Measurements from ENCODE around the gene TOMM40L.
"Not testable (repeated sequence)": the region's sequence is repeated elsewhere in the genome, so short reads cannot be mapped to it uniquely, and the experiment has no call there.

Gene TOMM40L

GRCh38 chr1:161244888-161245287, 19.0 kb downstream of the TOMM40L start:
- Mint-ChIP-seq H3K27ac (no peak overlapping the region), H3K27me3 (peaks cover 3% of the 10 kb centered on the region), H3K36me3 (ENCODE audit: low read depth) (no peaks in the 10 kb centered on the region), H3K4me1 (ENCODE audit: low read depth) (no peaks in the 10 kb centered on the region), H3K4me3 (no peak overlapping the region), H3K9me3 (peaks cover 3% of the 10 kb centered on the region)
- DNase-seq: no peak

GRCh38 chr1:161250100-161250499, 24.2 kb downstream of the TOMM40L start:
- not testable (repeated sequence) for H3K36me3 Mint-ChIP-seq (ENCODE audit: low read depth); H3K4me3 Mint-ChIP-seq; H3K27ac Mint-ChIP-seq; H3K4me1 Mint-ChIP-seq (ENCODE audit: low read depth); H3K9me3 Mint-ChIP-seq; DNase-seq; H3K27me3 Mint-ChIP-seq

- no peak overlapping the region for H3K4me3 Mint-ChIP-seq
- H3K9me3 Mint-ChIP-seq: peaks cover 4% of the 10 kb centered on the region
- H3K27ac Mint-ChIP-seq: no peak overlapping the region
- no peaks in the 10 kb centered on the region for H3K36me3 Mint-ChIP-seq (ENCODE audit: low read depth)
- DNase-seq: no peak
- no peaks in the 10 kb centered on the region for H3K27me3 Mint-ChIP-seq
- no peaks in the 10 kb centered on the region for H3K4me1 Mint-ChIP-seq (ENCODE audit: low read depth)
Measured at GRCh38 chr1:161250829-161251228, 25.0 kb downstream of the TOMM40L start.

GRCh38 chr1:161251579-161251978, 25.7 kb downstream of the TOMM40L start:
- H3K36me3 Mint-ChIP-seq (ENCODE audit: low read depth): no peaks in the 10 kb centered on the region
- no peak overlapping the region for H3K4me3 Mint-ChIP-seq
- no peaks in the 10 kb centered on the region for H3K27me3 Mint-ChIP-seq
- no peaks in the 10 kb centered on the region for H3K4me1 Mint-ChIP-seq (ENCODE audit: low read depth)
- peaks cover 4% of the 10 kb centered on the region for H3K9me3 Mint-ChIP-seq
- no peak overlapping the region for H3K27ac Mint-ChIP-seq
- no peak for DNase-seq

- DNase-seq; H3K4me1 Mint-ChIP-seq (ENCODE audit: low read depth); H3K27ac Mint-ChIP-seq; H3K4me3 Mint-ChIP-seq: not testable (repeated sequence)
- peaks cover 37% of the 10 kb centered on the region for H3K27me3 Mint-ChIP-seq
- peaks cover 12% of the 10 kb centered on the region for H3K9me3 Mint-ChIP-seq
- peaks cover 12% of the 10 kb centered on the region for H3K36me3 Mint-ChIP-seq (ENCODE audit: low read depth)
Measured at GRCh38 chr1:161255302-161255701, 29.4 kb downstream of the TOMM40L start.

GRCh38 chr1:161255955-161256520, 30.2 kb downstream of the TOMM40L start:
- Mint-ChIP-seq H3K27me3 (peaks cover 45% of the 10 kb centered on the region), H3K36me3 (ENCODE audit: low read depth) (peaks cover 12% of the 10 kb centered on the region), H3K9me3 (peaks cover 12% of the 10 kb centered on the region)
- not testable (repeated sequence) for H3K4me3 Mint-ChIP-seq; DNase-seq; H3K4me1 Mint-ChIP-seq (ENCODE audit: low read depth); H3K27ac Mint-ChIP-seq

- H3K36me3 Mint-ChIP-seq (ENCODE audit: low read depth): peaks cover 12% of the 10 kb centered on the region
- H3K4me3 Mint-ChIP-seq; H3K27ac Mint-ChIP-seq; H3K4me1 Mint-ChIP-seq (ENCODE audit: low read depth); DNase-seq: not testable (repeated sequence)
- peaks cover 12% of the 10 kb centered on the region for H3K9me3 Mint-ChIP-seq
- peaks cover 55% of the 10 kb centered on the region for H3K27me3 Mint-ChIP-seq
Measured at GRCh38 chr1:161257109-161257508, 31.2 kb downstream of the TOMM40L start.

GRCh38 chr1:161258439-161259344, 32.8 kb downstream of the TOMM40L start, which contains the start of gene PCP4L1:
PCP4L1 (plus strand) TSS chr1:161258745; CDS start chr1:161258975, 230 bp downstream.
- peak; percentile 60 for DNase-seq
- H3K4me3 Mint-ChIP-seq: peak within 1 kb of the TSS; percentile 42
- no peak within 1 kb of the TSS for H3K27ac Mint-ChIP-seq
- peaks cover 9% of the 10 kb centered on the region for H3K4me1 Mint-ChIP-seq (ENCODE audit: low read depth)
- peaks cover 12% of the 10 kb centered on the region for H3K9me3 Mint-ChIP-seq
- peaks cover 12% of the 10 kb centered on the region for H3K36me3 Mint-ChIP-seq (ENCODE audit: low read depth)
- peaks cover 58% of the 10 kb centered on the region for H3K27me3 Mint-ChIP-seq

GRCh38 chr1:161259345-161259702, 33.5 kb downstream of the TOMM40L start:
- Mint-ChIP-seq H3K27me3 (peaks cover 58% of the 10 kb centered on the region), H3K4me3 (peak overlapping the region; percentile 42)
- no peak for DNase-seq

GRCh38 chr1:161259765-161260164, 33.9 kb downstream of the TOMM40L start:
- Mint-ChIP-seq H3K36me3 (ENCODE audit: low read depth) (peaks cover 12% of the 10 kb centered on the region), H3K27me3 (peaks cover 61% of the 10 kb centered on the region), H3K4me3 (no peak overlapping the region), H3K9me3 (peaks cover 12% of the 10 kb centered on the region), H3K27ac (no peak overlapping the region), H3K4me1 (ENCODE audit: low read depth) (peaks cover 9% of the 10 kb centered on the region)
- no peak for DNase-seq

More at GRCh38 chr1:161259345-161259702, 33.5 kb downstream of the TOMM40L start:
- H3K4me1 Mint-ChIP-seq (ENCODE audit: low read depth): peaks cover 9% of the 10 kb centered on the region
- H3K36me3 Mint-ChIP-seq (ENCODE audit: low read depth): peaks cover 12% of the 10 kb centered on the region
- no peak overlapping the region for H3K27ac Mint-ChIP-seq
- peaks cover 12% of the 10 kb centered on the region for H3K9me3 Mint-ChIP-seq

- peaks cover 12% of the 10 kb centered on the region for H3K36me3 Mint-ChIP-seq (ENCODE audit: low read depth)
- no peak overlapping the region for H3K4me3 Mint-ChIP-seq
- H3K9me3 Mint-ChIP-seq: peaks cover 12% of the 10 kb centered on the region
- DNase-seq: no peak
- peaks cover 67% of the 10 kb centered on the region for H3K27me3 Mint-ChIP-seq
- H3K27ac Mint-ChIP-seq: no peak overlapping the region
- peaks cover 9% of the 10 kb centered on the region for H3K4me1 Mint-ChIP-seq (ENCODE audit: low read depth)
Measured at GRCh38 chr1:161260376-161261260, 34.8 kb downstream of the TOMM40L start.

- no peak overlapping the region for H3K4me3 Mint-ChIP-seq
- peaks cover 12% of the 10 kb centered on the region for H3K36me3 Mint-ChIP-seq (ENCODE audit: low read depth)
- H3K9me3 Mint-ChIP-seq: peaks cover 12% of the 10 kb centered on the region
- peaks cover 73% of the 10 kb centered on the region for H3K27me3 Mint-ChIP-seq
- peaks cover 9% of the 10 kb centered on the region for H3K4me1 Mint-ChIP-seq (ENCODE audit: low read depth)
- no peak overlapping the region for H3K27ac Mint-ChIP-seq
- no peak for DNase-seq
Measured at GRCh38 chr1:161261261-161262235, 35.7 kb downstream of the TOMM40L start.

GRCh38 chr1:161265305-161265704, 39.4 kb downstream of the TOMM40L start:
- Mint-ChIP-seq H3K27me3 (peaks cover 39% of the 10 kb centered on the region), H3K36me3 (ENCODE audit: low read depth) (no peaks in the 10 kb centered on the region), H3K4me3 (no peak overlapping the region), H3K4me1 (ENCODE audit: low read depth) (no peaks in the 10 kb centered on the region), H3K27ac (no peak overlapping the region), H3K9me3 (no peaks in the 10 kb centered on the region)
- no peak for DNase-seq

Measured in activated T-cell treated with anti-CD3 and anti-CD28 coated beads, Interleukin-2, amount 50 U/mL, for 24 hours (primary cell).